ENCODE measurements around the gene KIF18B.

Gene KIF18B

DNA sequence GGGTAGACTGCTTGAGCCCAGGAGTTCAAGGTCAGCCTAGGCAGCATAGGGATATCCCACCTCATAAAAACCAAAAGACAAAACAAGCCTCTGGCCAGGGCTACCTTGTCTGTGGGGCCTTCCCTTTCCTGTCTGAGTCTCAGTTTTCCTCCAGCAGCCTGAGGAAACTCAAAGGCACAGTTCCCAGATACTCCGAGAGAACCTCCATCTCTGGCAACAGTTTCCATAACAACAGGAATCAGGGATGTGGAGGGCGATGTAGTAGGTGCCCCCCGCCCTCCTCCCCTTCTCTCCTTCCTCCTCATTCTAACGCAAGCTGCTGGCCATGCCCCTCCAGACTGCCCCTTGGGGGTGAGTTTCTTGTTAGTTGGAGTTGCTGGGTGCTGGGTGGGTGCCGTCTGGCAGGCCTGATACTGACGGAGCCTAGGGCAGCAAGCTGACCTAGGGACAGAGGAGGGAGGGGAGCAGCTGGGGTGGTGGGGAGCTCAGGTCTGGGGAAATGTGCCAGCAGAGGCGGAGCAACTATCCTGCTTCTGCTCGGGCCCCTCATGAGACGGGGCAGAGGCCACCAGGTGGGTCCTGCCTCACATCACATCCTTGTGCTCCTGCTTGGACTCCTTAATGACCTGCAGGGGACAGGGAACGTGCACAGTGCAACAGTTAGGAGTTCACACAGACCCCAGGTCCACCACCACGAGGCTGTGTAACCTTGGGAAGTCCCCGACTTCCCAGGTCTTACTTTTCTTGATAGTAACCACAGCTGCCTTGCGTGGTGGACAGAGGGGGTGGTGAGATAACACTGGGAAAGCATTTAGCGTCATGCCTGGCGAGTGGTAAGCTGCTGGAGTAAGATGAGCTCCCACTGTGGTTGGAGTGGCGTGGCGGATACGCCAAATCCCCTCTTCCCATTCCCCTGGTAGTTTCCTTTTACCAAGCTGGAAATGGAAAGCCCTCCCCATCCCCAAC is 40.5 kb downstream of the KIF18B start:
- Histone ChIP-seq H3K27me3 (ENCODE audit: insufficient read depth, poor library complexity, severe bottlenecking) (no peaks in the 10 kb centered on the region), H3K9me3 (ENCODE audit: severe bottlenecking) (no peaks in the 10 kb centered on the region), H3K4me3 (ENCODE audit: severe bottlenecking) (no peak overlapping the region), H3K36me3 (ENCODE audit: low read depth) (no peaks in the 10 kb centered on the region), H3K27ac (ENCODE audit: poor library complexity, severe bottlenecking) (peak overlapping the region; percentile 70), H3K4me1 (ENCODE audit: insufficient read depth, poor library complexity, severe bottlenecking) (peaks cover 29% of the 10 kb centered on the region)
- TF ChIP-seq, protein P1, sequence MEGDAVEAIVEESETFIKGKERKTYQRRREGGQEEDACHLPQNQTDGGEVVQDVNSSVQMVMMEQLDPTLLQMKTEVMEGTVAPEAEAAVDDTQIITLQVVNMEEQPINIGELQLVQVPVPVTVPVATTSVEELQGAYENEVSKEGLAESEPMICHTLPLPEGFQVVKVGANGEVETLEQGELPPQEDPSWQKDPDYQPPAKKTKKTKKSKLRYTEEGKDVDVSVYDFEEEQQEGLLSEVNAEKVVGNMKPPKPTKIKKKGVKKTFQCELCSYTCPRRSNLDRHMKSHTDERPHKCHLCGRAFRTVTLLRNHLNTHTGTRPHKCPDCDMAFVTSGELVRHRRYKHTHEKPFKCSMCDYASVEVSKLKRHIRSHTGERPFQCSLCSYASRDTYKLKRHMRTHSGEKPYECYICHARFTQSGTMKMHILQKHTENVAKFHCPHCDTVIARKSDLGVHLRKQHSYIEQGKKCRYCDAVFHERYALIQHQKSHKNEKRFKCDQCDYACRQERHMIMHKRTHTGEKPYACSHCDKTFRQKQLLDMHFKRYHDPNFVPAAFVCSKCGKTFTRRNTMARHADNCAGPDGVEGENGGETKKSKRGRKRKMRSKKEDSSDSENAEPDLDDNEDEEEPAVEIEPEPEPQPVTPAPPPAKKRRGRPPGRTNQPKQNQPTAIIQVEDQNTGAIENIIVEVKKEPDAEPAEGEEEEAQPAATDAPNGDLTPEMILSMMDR (IDR thresholded peaks at IDR 0.05; ENCODE audit: poor library complexity, severe bottlenecking), result no peak
- ATAC-seq (ENCODE audit: low read depth), result no peak
- DNase-seq (ENCODE audit: low spot score), result no peak

- ATAC-seq (ENCODE audit: low read depth) (peak; percentile 76), DNase-seq (ENCODE audit: low spot score) (peak; percentile 68)
- no peaks in the 10 kb centered on the region for H3K36me3 ChIP-seq (ENCODE audit: low read depth)
- no peaks in the 10 kb centered on the region for H3K27me3 ChIP-seq (ENCODE audit: insufficient read depth, poor library complexity, severe bottlenecking)
- H3K27ac ChIP-seq (ENCODE audit: poor library complexity, severe bottlenecking), result peak overlapping the region; percentile 70
- no peaks in the 10 kb centered on the region for H3K9me3 ChIP-seq (ENCODE audit: severe bottlenecking)
- H3K4me3 ChIP-seq (ENCODE audit: severe bottlenecking), result no peak overlapping the region
- peaks cover 37% of the 10 kb centered on the region for H3K4me1 ChIP-seq (ENCODE audit: insufficient read depth, poor library complexity, severe bottlenecking)
- TF ChIP-seq, protein P1 (IDR thresholded peaks at IDR 0.05; ENCODE audit: poor library complexity, severe bottlenecking), result no peak
Measured at GRCh38 chr17:44906010-44906646, 41.4 kb downstream of the KIF18B start.

- no peak for DNase-seq (ENCODE audit: low spot score)
- TF ChIP-seq, protein P1 (IDR thresholded peaks at IDR 0.05; ENCODE audit: poor library complexity, severe bottlenecking), result no peak
- Histone ChIP-seq H3K27me3 (ENCODE audit: insufficient read depth, poor library complexity, severe bottlenecking) (no peaks in the 10 kb centered on the region), H3K4me3 (ENCODE audit: severe bottlenecking) (no peak overlapping the region), H3K36me3 (ENCODE audit: low read depth) (no peaks in the 10 kb centered on the region), H3K9me3 (ENCODE audit: severe bottlenecking) (no peaks in the 10 kb centered on the region), H3K4me1 (ENCODE audit: insufficient read depth, poor library complexity, severe bottlenecking) (peaks cover 45% of the 10 kb centered on the region), H3K27ac (ENCODE audit: poor library complexity, severe bottlenecking) (peak overlapping the region; percentile 70)
- no peak for ATAC-seq (ENCODE audit: low read depth)
Measured at GRCh38 chr17:44905006-44906000, 42.3 kb downstream of the KIF18B start.

GRCh38 chr17:44904001-44904984 is 43.3 kb downstream of the KIF18B start:
- TF ChIP-seq, protein P1 (IDR thresholded peaks at IDR 0.05; ENCODE audit: poor library complexity, severe bottlenecking), result no peak
- DNase-seq (ENCODE audit: low spot score) (no peak), ATAC-seq (ENCODE audit: low read depth) (no peak)
- Histone ChIP-seq H3K27me3 (ENCODE audit: insufficient read depth, poor library complexity, severe bottlenecking) (no peaks in the 10 kb centered on the region), H3K4me1 (ENCODE audit: insufficient read depth, poor library complexity, severe bottlenecking) (peaks cover 39% of the 10 kb centered on the region), H3K36me3 (ENCODE audit: low read depth) (no peaks in the 10 kb centered on the region), H3K9me3 (ENCODE audit: severe bottlenecking) (no peaks in the 10 kb centered on the region), H3K4me3 (ENCODE audit: severe bottlenecking) (no peak overlapping the region), H3K27ac (ENCODE audit: poor library complexity, severe bottlenecking) (peak overlapping the region; percentile 70)

Measured in RWPE2 (cell line).